NCI-H2196 treated with DMSO at 0.1 percent for 48 hours (cell line): ENCODE data around the gene STK38L.
"Not testable (repeated sequence)": the region's sequence is repeated elsewhere in the genome, so short reads cannot be mapped to it uniquely, and the experiment has no call there.

ENCODE experiments used
- DNase-seq: peaks from one replicate; lab custom pipeline; 2025; ENCODE audit not compliant: unreplicated experiment; lab: John Stamatoyannopoulos, UW

The STK38L gene

DNA sequence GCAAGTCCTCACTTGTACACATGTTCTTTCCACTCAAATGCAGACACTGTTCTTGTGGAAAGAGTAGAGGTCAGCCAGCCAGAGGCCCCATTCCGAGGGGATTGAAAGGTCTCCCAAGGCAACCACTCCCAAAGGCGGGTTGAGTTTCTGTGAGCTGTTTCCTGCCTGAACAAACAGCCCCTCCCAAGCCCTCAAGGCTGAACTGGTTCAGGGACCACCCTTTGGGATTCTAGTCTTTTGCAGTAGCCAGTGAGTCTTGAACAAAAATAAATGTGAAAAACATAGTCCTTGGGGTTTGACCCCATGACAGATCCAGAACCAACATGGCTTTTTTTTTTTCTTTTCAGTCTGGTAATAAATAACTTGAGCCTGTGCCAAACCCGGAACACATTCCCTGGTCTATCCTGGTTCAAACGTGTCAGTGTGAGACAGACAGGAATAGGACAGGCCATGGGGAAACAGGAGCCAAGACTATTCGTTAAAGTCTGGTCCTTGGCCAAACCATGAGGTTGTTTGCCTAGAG lies 17.6 kb upstream of the STK38L start:
- DNase-seq = no peak

DNA sequence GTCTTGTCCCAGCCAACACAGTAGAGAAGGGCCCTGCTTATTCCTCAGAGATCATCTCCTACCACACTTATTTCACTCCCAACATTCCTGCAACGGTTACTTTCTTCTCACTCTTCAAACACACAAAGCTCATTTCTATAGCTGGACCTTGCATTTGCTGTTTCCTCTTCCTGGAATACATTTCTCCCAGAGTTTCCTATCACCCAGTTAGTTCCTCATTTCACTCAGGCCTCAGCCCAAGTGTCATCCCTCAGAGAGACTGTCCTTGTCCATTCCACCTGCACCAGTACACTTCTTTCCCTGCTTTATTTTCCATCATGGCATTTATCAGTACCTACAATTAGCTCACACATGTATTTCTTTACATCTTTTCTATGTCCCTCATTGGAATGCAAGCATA lies 14.7 kb upstream of the STK38L start:
- DNase-seq = no peak

DNA sequence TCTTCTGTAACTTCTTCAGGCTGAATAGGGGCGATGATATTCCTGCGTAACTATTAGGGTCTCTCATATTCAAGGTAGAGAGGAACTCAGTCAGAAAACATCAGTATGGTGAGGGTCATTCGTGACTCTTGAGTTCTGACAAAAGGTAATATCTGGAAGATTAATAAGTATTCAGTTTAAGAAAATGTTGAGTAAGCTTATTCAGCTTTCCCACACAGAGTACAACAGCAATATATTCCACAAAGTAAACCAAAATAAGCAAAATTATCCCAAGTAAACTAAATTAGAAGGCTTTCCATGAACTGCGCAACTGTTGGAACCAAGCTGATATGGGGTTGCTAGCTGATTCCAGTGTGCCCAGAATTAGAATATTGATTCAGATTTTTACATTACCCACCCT lies 12.7 kb upstream of the STK38L start:
- not testable (repeated sequence) for DNase-seq

DNA sequence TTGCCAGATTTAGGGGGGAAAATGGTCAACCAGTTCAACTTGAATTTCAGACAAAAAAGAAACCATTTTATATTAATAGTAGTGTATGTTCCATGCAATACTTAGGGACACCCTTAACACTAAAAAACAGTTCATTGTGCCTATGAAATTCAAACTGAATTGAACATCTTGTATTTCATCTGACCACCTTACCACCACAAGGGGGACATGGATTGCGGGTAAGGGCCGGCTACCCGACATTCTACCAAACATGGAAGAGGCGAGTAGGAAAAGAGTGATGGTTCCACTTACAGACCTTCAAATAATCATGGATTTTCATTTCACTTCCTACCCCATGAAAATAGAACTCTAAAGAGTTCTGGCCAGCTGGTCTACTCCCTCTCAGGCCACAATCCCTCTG lies 10.3 kb upstream of the STK38L start:
- no peak for DNase-seq

DNA sequence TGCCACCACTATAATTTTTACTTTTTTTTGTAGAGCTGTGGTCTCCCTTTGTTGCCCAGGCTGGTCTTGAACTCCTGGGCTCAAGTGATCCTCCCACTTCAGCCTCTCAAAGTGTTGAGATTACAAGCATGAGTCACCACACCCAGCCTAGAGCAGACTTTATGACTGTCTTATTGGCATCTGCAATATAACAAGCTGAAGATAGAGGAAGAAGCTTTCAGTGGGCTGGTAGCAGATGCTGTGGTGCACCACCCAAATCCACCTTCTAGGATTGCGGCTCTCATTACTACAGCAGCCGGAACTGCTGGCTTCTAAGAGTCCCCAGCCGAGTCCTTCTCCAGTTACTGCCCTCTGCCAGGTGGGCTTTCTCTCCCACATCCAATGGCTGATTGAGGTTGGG lies 7.6 kb upstream of the STK38L start:
- DNase-seq = no peak

DNA sequence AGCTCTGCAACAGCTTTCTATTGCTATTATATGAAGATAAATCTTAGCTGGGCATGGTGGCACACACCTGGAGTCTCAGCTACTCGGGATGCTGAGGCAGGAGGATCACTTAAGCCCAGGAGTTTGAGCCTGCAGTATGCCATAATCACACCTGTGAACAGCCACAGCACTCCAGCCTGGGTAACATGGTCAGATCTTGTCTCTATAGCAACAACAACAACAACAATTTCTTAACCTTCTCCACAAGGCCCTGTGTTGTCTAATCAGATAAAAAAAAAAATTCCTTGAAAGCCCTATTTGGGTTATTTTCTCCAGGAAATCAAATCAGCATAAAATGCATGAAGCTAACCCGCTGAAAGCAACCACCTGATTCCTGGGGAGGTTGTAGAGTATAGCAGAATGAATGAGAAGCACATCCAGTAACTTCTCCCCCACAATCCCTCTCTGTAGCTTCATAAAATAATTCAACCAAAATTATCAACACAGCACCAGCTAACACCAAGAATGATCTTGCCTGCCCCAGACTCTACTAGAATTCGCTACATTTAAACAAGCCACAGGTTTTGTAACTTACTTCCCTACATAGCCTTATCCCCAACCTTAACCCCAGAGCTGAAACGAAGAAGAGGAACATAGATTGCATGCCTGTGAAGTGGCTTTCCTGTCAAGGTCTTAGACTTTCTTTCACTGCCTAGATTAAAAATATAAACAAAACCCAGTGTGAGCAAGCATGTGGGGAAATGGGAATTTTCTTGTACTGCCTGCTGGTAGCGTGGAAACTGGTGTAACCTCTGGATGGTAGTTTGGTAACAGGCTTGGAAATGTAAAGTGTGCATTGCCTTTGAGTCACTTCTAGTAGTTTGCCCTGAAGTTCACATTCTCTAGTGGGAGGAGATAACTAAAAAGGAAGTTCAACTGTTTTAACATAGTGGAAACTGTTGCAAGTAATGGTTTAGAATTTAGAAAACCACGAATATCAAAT lies 6.0 kb upstream of the STK38L start:
- no peak for DNase-seq

DNA sequence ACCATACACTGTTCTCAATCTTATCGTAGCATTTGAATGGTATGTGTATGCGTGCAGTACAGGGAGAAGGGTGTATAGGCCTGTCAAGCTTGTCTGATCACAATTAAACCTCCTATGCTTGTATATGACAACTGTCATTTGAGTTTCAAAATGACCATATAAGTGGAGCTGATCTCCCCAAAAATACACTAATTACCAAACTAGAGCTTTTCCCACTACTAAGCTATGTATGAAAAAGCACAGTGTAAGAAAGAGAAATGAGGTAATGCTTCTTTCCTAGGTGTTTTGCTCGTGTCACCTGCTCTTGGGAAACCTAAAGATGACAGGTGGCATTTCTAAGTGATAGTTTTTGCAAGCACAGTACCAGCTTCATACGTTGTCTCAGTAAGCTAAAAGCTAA lies 1.1 kb upstream of the STK38L start:
- DNase-seq = no peak

DNA sequence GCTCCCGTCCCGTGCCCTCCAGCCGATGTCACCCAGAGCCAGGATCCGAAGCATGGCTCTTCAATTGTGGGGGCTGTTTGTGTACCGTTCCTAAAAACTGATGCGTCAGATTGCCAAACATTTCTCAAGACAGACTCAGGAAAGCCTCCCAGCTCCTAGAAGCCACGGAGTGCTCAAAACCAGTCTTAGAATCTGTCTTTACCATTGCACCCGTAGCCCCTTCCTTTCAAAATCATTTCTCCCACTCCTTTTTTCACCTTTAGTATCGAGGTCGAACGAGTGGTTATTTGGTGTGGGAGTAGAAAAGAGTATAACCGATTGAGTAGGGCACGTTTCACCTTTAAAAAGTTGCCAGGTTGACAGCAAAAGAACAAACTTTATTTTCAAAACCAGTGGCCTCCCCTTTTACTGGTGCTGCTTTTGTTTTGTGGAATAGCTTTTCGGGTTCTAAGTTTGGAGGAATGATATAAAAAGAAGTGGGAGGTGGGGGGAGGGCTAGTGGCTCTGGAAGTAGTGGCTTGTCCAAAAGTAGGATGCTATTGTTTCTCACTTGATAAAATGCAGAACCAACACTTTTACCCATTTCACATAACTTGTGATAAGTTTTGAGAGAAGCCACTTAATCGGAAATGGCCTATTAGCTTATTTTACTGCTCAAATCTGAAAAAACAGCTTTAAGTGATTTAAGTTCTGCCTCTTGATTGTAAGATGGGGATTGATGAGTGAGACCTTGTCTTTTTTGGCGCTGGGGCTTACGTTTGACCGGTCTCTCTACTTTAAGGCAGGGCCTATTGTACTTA lies 803 bp downstream of the STK38L start:
- DNase-seq = no peak

DNA sequence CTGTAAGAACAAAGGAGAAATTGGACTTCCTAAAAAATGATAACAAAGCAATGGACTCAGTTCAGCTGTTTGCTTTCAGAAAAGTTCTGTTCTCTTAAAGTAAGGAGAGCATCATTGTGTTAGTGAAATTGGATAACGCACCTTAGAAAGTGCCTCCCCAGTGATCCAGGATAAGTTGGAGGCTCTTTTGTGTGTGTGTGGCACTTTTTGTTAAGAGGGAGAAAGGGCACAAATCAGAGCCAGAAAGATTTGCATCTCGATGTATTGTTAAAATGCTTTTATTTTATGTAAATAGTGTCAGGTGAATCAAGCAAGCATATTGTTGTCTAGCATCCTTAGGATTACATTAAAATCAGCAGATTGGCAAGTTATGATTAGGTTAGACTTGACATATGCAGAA lies 2.1 kb downstream of the STK38L start:
- no peak for DNase-seq

DNA sequence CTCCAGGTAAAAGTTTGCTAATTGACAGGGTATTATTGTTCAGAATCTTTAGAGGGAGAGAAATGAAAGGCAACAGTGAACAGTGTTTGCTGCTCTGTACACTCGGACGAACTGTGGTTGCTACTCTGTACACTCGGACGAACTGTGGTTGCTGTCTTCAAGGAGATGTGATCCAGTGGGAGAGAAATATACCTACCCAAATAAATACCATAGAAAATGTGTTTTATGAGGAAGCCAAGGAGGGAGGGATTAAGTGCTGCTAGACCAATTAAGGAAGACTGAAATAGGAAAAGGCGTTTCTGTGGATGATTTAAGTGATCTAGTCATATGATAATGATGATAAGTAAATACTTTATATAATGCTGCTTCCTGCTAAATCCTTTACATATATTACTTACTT lies 2.7 kb downstream of the STK38L start:
- DNase-seq = no peak

DNA sequence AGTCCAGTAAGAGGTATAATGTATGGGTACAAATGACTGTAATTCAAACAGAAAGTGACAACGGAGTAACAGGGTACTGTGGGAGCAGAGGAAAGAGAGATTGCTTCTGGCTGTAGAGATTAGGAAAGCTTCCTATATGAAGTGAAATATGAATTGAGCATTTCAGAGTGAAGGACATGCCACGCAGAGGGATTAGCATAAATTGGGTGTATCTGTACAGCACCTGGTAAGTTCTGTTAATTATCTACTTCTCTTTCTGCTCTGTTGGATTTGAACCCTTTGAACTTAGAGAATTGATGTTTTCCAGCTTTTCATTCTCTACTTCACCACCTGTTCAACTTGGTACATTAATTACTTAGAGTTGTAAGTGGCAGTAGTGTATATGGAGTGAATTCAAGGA lies 8.8 kb downstream of the STK38L start:
- DNase-seq = no peak

DNA sequence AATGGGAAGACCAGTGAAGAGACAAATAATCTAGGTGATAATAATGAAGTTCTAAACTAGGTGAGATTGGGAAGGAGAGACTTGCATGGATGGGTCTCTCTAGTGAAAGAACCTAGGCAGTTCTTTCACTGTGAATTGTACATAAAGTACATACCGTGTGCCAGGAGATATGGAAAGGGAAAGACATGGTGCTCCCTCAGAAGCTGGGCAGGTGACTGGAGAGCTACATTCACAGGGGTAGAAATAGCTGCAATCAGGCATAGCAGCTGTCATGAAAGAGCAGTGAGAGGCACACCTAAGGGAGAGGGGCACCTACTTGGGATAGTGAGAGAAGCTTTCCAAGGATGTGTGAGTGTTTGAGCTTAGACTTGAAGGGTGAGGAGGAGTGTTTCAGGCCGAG lies 9.3 kb downstream of the STK38L start:
- DNase-seq = no peak

DNA sequence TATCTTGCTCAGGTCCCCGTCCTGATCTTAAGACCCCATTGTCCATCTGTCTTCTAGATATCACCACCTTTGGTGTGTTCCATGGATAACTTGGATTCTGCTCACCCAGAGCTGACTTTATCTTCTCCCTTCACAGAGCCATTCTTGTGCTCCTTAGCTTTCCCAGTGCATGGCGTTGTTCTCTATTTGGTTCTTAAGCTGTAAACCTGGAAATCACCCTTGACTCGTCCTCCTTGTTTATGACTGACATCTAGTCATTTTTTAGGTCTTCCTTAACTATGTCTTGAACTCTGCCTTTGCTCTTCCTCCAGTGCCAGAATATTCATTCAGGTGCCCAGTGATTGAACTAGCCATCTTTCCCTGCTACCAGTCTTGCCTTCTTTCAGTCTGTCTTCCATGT lies 11.7 kb downstream of the STK38L start:
- DNase-seq = no peak

DNA sequence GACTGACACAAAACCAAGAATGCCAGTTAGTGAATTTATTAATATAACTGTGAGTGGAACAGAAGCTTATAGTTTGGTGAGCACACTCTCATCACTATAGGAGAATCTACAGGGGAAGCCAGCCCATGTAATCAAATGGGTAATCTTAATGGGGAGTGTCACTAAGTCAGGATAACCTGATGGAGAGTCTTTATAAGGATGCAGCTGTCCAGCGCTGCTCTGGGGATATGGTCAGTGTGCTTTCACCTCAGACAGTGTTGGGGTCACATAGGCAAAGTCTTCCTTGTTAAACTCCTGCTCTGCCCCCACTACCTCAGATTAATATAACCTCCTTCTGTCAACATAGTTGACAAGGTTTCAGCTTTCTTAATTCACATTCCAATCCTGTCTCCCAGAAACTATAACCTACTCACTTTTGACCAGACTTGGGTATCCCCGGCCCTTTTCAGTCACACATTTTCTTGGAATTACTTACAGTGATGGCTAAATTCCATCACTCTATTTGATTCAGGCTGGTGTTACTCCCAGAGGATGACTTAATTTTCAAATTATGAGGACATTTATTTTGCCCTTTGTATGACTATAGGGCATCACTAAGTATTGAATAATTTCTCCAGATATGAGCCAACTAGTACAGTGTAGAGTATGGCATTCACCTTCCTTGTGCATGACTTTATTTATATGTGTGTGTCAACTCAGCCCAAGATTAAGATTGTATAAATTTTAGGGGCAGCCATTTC lies 13.2 kb downstream of the STK38L start:
- no peak for DNase-seq

DNA sequence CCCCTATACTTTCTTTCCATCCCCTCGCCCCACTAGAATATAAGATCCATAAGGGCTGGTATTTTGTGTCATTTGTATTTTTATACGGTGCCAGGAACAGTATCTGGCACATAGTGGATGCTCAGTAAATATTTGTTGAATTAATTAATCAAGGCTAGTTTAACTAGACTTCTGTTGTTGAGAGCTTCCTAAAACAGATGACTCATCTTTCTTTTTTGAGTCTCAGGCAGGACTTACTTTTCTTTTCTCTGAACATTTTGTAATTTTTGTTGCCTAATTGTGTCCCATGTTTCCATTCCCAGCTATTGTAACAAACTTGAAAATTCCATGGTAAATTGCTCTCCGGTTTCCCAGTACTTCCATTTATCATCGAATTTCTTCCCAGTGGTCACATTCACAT lies 16.7 kb downstream of the STK38L start:
- DNase-seq = no peak

DNA sequence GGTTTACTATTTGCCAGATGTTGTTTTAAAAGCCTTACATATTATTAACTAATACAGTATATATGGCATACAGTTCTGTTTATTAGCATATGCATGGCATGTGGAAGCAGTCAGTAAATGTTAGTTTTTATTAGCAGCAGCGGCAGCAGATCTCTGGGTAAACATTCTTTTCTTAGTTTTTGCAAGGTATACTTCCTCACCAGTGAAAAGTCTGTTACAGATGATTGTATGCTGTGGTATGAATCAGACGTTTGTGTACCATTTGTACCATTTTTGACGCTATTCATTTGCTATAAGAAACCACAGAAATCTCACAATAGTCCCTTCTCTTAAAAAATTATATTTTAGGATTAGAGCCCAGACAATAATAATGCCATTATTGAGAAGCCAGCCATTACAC lies 17.8 kb downstream of the STK38L start:
- no peak for DNase-seq

DNA sequence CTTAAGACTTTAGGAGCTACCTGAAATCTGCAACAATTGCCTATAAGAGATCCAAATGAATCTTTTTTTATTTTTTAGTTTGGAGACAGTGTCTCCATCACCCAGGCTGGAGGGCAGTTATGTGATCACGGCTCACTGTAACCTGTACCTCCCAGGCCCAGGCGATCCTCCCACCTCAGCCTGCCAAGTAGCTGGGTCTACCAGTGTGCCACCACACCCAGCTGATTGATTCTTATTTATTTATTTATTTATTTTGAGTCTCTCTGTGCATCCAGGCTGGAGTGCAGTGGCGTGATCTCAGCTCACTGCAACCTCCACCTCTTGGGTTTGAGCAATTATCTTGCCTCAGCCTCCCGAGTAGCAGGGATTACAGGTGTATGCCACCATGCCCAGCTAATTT lies 26.1 kb downstream of the STK38L start:
- no peak for DNase-seq

DNA sequence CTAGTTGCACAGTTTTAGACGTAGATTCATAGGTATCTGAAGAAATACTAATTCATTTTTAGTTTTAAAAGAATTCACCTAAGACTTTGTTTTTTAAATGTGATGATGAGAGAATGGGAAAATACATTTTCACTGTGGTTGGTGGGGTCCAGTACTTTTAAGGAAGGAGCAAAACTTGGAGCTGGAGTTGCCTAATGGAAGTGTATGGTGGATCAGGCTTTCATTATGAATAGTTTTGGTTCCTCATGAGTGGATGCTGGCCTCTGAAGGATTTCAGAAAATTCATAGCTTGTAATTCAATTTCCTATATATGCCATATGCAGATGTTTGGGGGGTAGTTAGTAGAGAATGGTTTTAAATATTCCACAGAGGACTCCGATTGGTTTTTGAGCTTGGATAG lies 27.1 kb downstream of the STK38L start:
- no peak for DNase-seq

DNA sequence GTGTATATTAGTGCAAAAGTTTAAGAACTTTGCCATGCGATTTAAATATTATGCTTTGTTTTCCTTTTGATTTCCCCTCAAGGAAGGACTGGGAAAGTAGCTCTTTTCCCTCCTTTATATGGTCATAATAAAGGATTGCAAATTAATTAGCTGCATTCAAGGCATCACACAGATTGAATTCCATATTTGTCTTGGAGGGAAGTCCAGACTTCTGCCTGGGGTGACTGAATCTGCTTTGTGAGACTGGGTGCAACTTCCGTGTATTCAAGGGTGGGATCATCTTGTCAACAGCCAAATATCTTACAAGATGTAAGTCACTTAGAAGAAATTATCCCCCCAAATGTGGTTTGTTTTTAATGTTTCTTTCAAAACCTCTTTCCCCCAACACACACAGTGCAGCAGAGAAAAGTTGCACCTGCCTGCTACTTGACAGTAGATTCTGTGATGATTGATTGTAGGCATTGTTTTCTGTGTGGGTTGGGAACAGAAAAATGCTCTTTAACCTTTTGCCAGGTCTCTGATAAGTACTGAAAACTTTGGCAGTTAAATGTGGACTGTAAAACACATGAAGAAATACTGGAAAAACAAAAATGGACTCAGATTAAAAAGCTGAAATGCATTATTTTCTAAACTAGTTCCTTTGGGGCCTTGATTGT lies 28.4 kb downstream of the STK38L start:
- DNase-seq = peak; percentile 71

DNA sequence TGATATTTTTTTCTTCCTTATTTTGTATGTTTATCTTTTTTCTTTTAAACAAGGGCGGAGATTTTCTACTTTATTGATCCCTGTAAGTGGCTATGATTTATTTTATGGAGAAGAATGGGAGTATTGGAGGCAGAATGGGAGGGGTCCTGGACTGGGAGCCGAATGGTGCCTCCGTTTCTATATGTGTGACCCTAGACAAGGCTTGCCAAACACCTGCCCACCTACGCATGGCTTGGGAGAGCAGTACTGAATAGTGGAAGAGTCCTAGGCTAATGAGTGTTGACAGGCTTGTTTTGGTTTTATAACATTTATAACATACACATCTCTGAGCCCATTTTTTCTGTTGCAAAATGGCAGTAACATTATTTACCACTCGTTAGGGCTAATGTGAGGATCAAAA lies 29.0 kb downstream of the STK38L start:
- DNase-seq = no peak

DNA sequence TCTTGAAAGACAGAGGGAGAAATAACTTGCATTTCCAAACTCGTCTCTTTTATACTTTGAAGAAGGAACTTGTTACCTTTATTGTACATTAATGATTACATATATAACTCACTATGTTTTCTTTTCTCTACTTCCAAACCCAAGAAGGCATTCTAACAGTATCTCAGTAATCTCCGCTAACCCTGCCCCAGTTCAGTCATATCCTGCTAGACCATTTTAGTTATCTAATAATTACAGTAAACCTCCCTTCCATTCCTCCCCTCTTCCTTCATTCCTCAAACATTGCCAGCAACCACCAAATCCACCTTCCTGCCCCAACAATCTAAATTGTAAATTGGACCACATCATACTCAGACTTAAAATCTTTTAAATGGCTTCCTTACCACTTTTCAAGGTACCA lies 30.6 kb downstream of the STK38L start:
- DNase-seq = no peak
